ENCODE data around the gene CACNA2D3.

DNA sequence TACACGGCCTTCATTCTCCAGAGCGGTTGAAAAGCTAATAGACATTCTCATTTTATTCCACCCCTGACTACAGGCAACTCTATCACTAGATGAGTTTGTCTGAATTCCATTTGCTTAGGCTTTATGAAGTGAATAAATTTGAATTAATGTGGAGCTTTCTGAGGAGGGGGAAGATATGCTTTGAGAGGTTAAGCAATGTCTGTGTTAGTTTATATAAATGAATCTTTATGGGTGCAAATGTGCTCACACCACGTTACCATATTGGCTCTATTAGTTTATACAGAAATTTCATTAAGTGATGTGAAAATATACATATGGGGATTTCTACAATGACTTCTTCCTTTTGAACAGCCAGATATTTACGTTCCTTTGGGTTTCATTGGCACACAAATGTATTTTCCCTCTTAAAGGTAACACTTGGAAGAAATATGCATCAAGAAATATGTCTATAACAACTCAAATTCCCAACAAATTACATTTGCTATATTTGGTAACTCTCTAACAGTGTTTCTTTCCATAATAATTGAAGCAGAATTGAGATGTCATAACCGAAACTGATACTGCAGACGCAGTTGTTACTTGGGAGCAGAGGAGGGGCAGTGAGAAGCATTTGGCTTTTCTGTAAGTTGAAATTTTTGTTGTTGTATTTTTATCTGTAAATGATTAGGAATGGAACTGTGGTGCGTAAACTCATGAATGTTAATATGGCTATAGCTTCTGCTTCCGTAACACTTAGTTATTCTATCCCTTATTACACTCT is 359.4 kb downstream of the CACNA2D3 start:
- TF ChIP-seq SIN3A (IDR thresholded peaks at IDR 0.05; ENCODE audit: borderline replicate concordance, insufficient read depth, low read length) (no peak), FOXP2 (optimal IDR thresholded peaks at IDR 0.05; ENCODE audit: borderline replicate concordance, extremely low read depth, extremely low read length, insufficient read depth) (no peak), TAF1 (IDR thresholded peaks at IDR 0.05; ENCODE audit: borderline replicate concordance, insufficient read depth, low read length) (no peak), POLR2AphosphoS5 (IDR thresholded peaks at IDR 0.05; ENCODE audit: low read depth, low read length) (no peak)
- TF ChIP-seq, protein P1, sequence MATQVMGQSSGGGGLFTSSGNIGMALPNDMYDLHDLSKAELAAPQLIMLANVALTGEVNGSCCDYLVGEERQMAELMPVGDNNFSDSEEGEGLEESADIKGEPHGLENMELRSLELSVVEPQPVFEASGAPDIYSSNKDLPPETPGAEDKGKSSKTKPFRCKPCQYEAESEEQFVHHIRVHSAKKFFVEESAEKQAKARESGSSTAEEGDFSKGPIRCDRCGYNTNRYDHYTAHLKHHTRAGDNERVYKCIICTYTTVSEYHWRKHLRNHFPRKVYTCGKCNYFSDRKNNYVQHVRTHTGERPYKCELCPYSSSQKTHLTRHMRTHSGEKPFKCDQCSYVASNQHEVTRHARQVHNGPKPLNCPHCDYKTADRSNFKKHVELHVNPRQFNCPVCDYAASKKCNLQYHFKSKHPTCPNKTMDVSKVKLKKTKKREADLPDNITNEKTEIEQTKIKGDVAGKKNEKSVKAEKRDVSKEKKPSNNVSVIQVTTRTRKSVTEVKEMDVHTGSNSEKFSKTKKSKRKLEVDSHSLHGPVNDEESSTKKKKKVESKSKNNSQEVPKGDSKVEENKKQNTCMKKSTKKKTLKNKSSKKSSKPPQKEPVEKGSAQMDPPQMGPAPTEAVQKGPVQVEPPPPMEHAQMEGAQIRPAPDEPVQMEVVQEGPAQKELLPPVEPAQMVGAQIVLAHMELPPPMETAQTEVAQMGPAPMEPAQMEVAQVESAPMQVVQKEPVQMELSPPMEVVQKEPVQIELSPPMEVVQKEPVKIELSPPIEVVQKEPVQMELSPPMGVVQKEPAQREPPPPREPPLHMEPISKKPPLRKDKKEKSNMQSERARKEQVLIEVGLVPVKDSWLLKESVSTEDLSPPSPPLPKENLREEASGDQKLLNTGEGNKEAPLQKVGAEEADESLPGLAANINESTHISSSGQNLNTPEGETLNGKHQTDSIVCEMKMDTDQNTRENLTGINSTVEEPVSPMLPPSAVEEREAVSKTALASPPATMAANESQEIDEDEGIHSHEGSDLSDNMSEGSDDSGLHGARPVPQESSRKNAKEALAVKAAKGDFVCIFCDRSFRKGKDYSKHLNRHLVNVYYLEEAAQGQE (IDR thresholded peaks at IDR 0.05; ENCODE audit: insufficient read depth in 1 of 2, low read depth in 2 of 2, low read length in 2 of 2), result no peak
